Activated gamma-delta T cell treated with Interleukin-2 at 50 U/mL for 16 hours (primary cell): ENCODE data around the gene C3orf20.

ENCODE experiments used
- DNase-seq: peaks from one replicate; pipeline ENCODE4 v3.0.0-alpha.2; 2020

Gene C3orf20

DNA sequence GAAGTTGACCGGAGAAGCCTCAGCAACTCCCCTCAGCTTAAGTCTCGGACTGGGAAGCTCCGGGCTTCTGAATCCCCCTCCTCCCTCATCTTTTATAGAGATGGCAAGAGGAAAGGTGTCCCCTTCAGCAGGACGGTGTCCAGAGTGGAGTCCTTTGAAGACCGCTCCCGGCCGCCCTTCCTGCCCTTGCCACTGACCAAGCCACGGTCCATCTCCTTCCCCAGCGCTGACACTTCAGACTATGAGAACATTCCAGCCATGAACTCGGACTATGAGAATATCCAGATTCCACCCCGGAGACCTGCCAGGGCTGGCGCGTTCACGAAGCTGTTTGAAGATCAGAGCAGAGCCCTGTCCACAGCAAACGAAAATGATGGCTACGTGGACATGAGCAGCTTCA, 146.2 kb downstream of the C3orf20 start:
- DNase-seq = no peak

- no peak for DNase-seq
These were observed 147.2 kb downstream of the C3orf20 start for GRCh38 chr3:14822134-14822533.
